Measurements from ENCODE around the gene TBL1XR1. TPM values are rescaled to one million over a fixed set of nuclear protein-coding genes. Genes with fewer than 3 reads are reported as not detected.

TBL1XR1 gene
- total RNA-seq, 1 donor from 2014 or later: 153 TPM

GRCh38 chr3:177158461-177158860, 38.8 kb downstream of the TBL1XR1 start:
- Mint-ChIP-seq H3K4me3 (no peak overlapping the region), H3K36me3 (ENCODE audit: low read depth) (peaks cover 10% of the 10 kb centered on the region), H3K4me1 (peaks cover 14% of the 10 kb centered on the region), H3K9me3 (no peaks in the 10 kb centered on the region), H3K27me3 (ENCODE audit: low read depth) (no peaks in the 10 kb centered on the region), H3K27ac (ENCODE audit: unreplicated experiment) (no peak overlapping the region)
- no peak for DNase-seq (ENCODE audit: low read depth, low spot score)
- no peak for TF ChIP-seq CTCF (conservative IDR thresholded peaks at IDR 0.05)

GRCh38 chr3:177157492-177157891, 39.8 kb downstream of the TBL1XR1 start:
- H3K4me1 Mint-ChIP-seq: peaks cover 18% of the 10 kb centered on the region
- peaks cover 12% of the 10 kb centered on the region for H3K36me3 Mint-ChIP-seq (ENCODE audit: low read depth)
- no peak overlapping the region for H3K4me3 Mint-ChIP-seq
- no peak for DNase-seq (ENCODE audit: low read depth, low spot score)
- TF ChIP-seq CTCF (conservative IDR thresholded peaks at IDR 0.05): no peak
- H3K27ac Mint-ChIP-seq (ENCODE audit: unreplicated experiment): no peak overlapping the region
- H3K27me3 Mint-ChIP-seq (ENCODE audit: low read depth): no peaks in the 10 kb centered on the region
- H3K9me3 Mint-ChIP-seq: no peaks in the 10 kb centered on the region

GRCh38 chr3:177154733-177155132, 42.5 kb downstream of the TBL1XR1 start:
- no peak for TF ChIP-seq CTCF (conservative IDR thresholded peaks at IDR 0.05)
- Mint-ChIP-seq H3K36me3 (ENCODE audit: low read depth) (peaks cover 6% of the 10 kb centered on the region), H3K4me1 (peaks cover 39% of the 10 kb centered on the region), H3K27me3 (ENCODE audit: low read depth) (no peaks in the 10 kb centered on the region), H3K4me3 (no peak overlapping the region), H3K9me3 (no peaks in the 10 kb centered on the region), H3K27ac (ENCODE audit: unreplicated experiment) (no peak overlapping the region)
- DNase-seq (ENCODE audit: low read depth, low spot score): no peak

- Mint-ChIP-seq H3K4me3 (no peak overlapping the region), H3K4me1 (peaks cover 43% of the 10 kb centered on the region), H3K36me3 (ENCODE audit: low read depth) (peaks cover 2% of the 10 kb centered on the region), H3K9me3 (peaks cover 3% of the 10 kb centered on the region), H3K27me3 (ENCODE audit: low read depth) (no peaks in the 10 kb centered on the region), H3K27ac (ENCODE audit: unreplicated experiment) (no peak overlapping the region)
- no peak for TF ChIP-seq CTCF (conservative IDR thresholded peaks at IDR 0.05)
- DNase-seq (ENCODE audit: low read depth, low spot score): no peak
Observed at GRCh38 chr3:177150970-177151627, 46.2 kb downstream of the TBL1XR1 start.

GRCh38 chr3:177150218-177150916, 46.9 kb downstream of the TBL1XR1 start:
- H3K36me3 Mint-ChIP-seq (ENCODE audit: low read depth): peaks cover 2% of the 10 kb centered on the region
- H3K27me3 Mint-ChIP-seq (ENCODE audit: low read depth): no peaks in the 10 kb centered on the region
- peaks cover 50% of the 10 kb centered on the region for H3K4me1 Mint-ChIP-seq
- DNase-seq (ENCODE audit: low read depth, low spot score): no peak
- H3K4me3 Mint-ChIP-seq: no peak overlapping the region
- H3K9me3 Mint-ChIP-seq: peaks cover 3% of the 10 kb centered on the region
- TF ChIP-seq CTCF (conservative IDR thresholded peaks at IDR 0.05): no peak
- H3K27ac Mint-ChIP-seq (ENCODE audit: unreplicated experiment): peak overlapping the region; percentile 67

All from neural crest cell (in vitro differentiated cells).